H1 (cell line): ENCODE results near the gene ACAD11. TPM values are rescaled to one million over a fixed set of nuclear protein-coding genes. Genes with fewer than 3 reads are reported as not detected.

Source experiments
- CTCF ChIA-PET: fragments of 300-600 bp; sonication (Branson Sonifier 250); formaldehyde crosslinking; loops from one replicate; lab custom pipeline; 2021; ENCODE audit not compliant: partially characterized antibody; lab: Charles Lee
- POLR2A ChIA-PET: fragments of 300-600 bp; sonication (Branson Sonifier 250); formaldehyde crosslinking; loops from one replicate; lab custom pipeline; 2021; ENCODE audit warnings: inconsistent platforms; ENCODE audit not compliant: partially characterized antibody; lab: Charles Lee
- DNase-seq, 2 experiments: peaks; one replicate each; pipeline versions ENCODE4 v3.0.0 to v3.0.0-alpha.2; 2010 to 2022; ENCODE audit warnings: low spot score in 2 of 2, low read depth in 1 of 2, mixed read lengths in 1 of 2
- FAIRE-seq: peaks from 2 replicates; lab custom pipeline; 2011; peaks lifted over from hg19 to GRCh38; lab: Jason Lieb, UNC
- H2AFZ ChIP-seq: 2 replicates; pipeline ENCODE4 v1.8.1; 2012; ENCODE audit warnings: low read length, inconsistent platforms
- H2AK5ac ChIP-seq: 2 replicates; pipeline ENCODE4 v1.6.1; 2013; ENCODE audit warnings: low read depth, low read length
- H2BK120ac ChIP-seq: replicated peaks from 2 replicates; pipeline ENCODE3; 2013; ENCODE audit warnings: low read depth, low read length, inconsistent platforms
- H2BK12ac ChIP-seq: 2 replicates; pipeline ENCODE4 v1.6.1; 2013; ENCODE audit warnings: low read depth, low read length
- H2BK15ac ChIP-seq: 2 replicates; pipeline ENCODE4 v1.6.1; 2013; ENCODE audit warnings: low read length
- H2BK20ac ChIP-seq: 2 replicates; pipeline ENCODE4 v1.6.1; 2013; ENCODE audit warnings: low read length
- H2BK5ac ChIP-seq: 2 replicates; pipeline ENCODE4 v1.6.1; 2013; ENCODE audit warnings: low read depth, low read length
- H3K14ac ChIP-seq: 2 replicates; pipeline ENCODE4 v1.6.1; 2013; ENCODE audit warnings: inconsistent platforms; ENCODE audit not compliant: insufficient read length
- H3K18ac ChIP-seq: 2 replicates; pipeline ENCODE4 v1.6.1; 2013; ENCODE audit warnings: low read length; ENCODE audit errors: extremely low read depth
- H3K23ac ChIP-seq: 2 replicates; pipeline ENCODE4 v1.6.1; 2013; ENCODE audit warnings: inconsistent platforms; ENCODE audit not compliant: insufficient read length
- H3K23me2 ChIP-seq: 2 replicates; pipeline ENCODE4 v1.6.1; 2013; ENCODE audit warnings: low read depth, low read length
- H3K27ac ChIP-seq: 2 replicates; pipeline ENCODE4 v1.6.1; 2011; ENCODE audit warnings: low read depth, low read length, inconsistent platforms
- H3K27me3 ChIP-seq, 4 experiments: replicated peaks in 1 of 4; 1 replicate in 1 of 4; 2 replicates in 3 of 4; pipeline versions ENCODE4 v1.6.1 to v1.8.1; 2011 to 2013; ENCODE audit warnings: low read length in 3 of 4, mild to moderate bottlenecking in 3 of 4, inconsistent platforms in 2 of 4, mixed read lengths in 2 of 4, moderate library complexity in 1 of 4; ENCODE audit not compliant: control insufficient read depth in 3 of 4, insufficient read depth in 3 of 4; ENCODE audit errors: extremely low read depth in 1 of 4
- H3K36me3 ChIP-seq, 4 experiments: 2 replicates each; pipeline versions ENCODE4 v1.6.1 to v1.8.1; 2011 to 2013; ENCODE audit warnings: mild to moderate bottlenecking in 4 of 4, low read length in 3 of 4, moderate library complexity in 2 of 4, control low read depth in 1 of 4, inconsistent platforms in 1 of 4; ENCODE audit not compliant: insufficient read depth in 4 of 4, control insufficient read depth in 2 of 4
- H3K4ac ChIP-seq: replicated peaks from 2 replicates; pipeline ENCODE3; 2013; ENCODE audit warnings: low read length, low read depth, mixed read lengths, inconsistent platforms; ENCODE audit not compliant: insufficient read length
- H3K4me1 ChIP-seq, 4 experiments: replicated peaks in 1 of 4; 1 replicate in 1 of 4; 2 replicates in 3 of 4; pipeline versions ENCODE4 v1.6.1 to v1.8.1; 2011 to 2013; ENCODE audit warnings: low read length in 3 of 4, inconsistent platforms in 2 of 4, mixed read lengths in 1 of 4; ENCODE audit not compliant: insufficient read depth in 4 of 4, control insufficient read depth in 3 of 4
- H3K4me2 ChIP-seq, 2 experiments: 2 replicates each; pipeline versions ENCODE4 v1.6.1 to v1.8.1; 2011 to 2013; ENCODE audit warnings: low read depth in 2 of 2, low read length in 2 of 2, control low read depth in 1 of 2, inconsistent platforms in 1 of 2, mild to moderate bottlenecking in 1 of 2; ENCODE audit not compliant: insufficient read depth in 1 of 2
- H3K4me3 ChIP-seq, 4 experiments: fragments of 200-600, 300-600 bp in 1 of 4; sonication (generic), shearing (Covaris generic), sonication (Bioruptor Twin) in 1 of 4; 2 replicates each; pipeline versions ENCODE4 v1.5.1 to v1.8.1; 2011 to 2016; ENCODE audit warnings: low read length in 4 of 4, low read depth in 3 of 4, control low read depth in 2 of 4, inconsistent platforms in 2 of 4, mild to moderate bottlenecking in 2 of 4, mixed read lengths in 1 of 4, moderate library complexity in 1 of 4; ENCODE audit not compliant: insufficient read depth in 2 of 4; ENCODE audit errors: extremely low read depth in 1 of 4
- H3K56ac ChIP-seq: replicated peaks from 2 replicates; pipeline ENCODE3; 2013; ENCODE audit warnings: low read depth, mild to moderate bottlenecking, mixed read lengths, low read length, inconsistent platforms; ENCODE audit not compliant: insufficient read length
- H3K79me1 ChIP-seq: 2 replicates; pipeline ENCODE4 v1.6.1; 2013; ENCODE audit warnings: low read depth, low read length, control low read depth
- H3K79me2 ChIP-seq, 2 experiments: 2 replicates each; pipeline versions ENCODE4 v1.6.1 to v1.8.1; 2012 to 2013; ENCODE audit warnings: low read length in 2 of 2, mild to moderate bottlenecking in 2 of 2, inconsistent platforms in 1 of 2; ENCODE audit not compliant: insufficient read depth in 2 of 2, control insufficient read depth in 1 of 2
- H3K9ac ChIP-seq, 4 experiments: replicated peaks in 1 of 4; 1 replicate in 1 of 4; 2 replicates in 3 of 4; pipeline versions ENCODE4 v1.6.1 to v1.8.1; 2011 to 2013; ENCODE audit warnings: low read depth in 3 of 4, low read length in 3 of 4, control low read depth in 2 of 4, mild to moderate bottlenecking in 2 of 4, moderate library complexity in 2 of 4, inconsistent platforms in 1 of 4; ENCODE audit errors: extremely low read depth in 1 of 4
- H3K9me3 ChIP-seq, 2 experiments: 2 replicates each; pipeline versions ENCODE4 v1.6.1 to v1.8.1; 2012 to 2013; ENCODE audit warnings: mild to moderate bottlenecking in 2 of 2, moderate library complexity in 2 of 2, control low read depth in 1 of 2, inconsistent platforms in 1 of 2, low read depth in 1 of 2, low read length in 1 of 2, mixed read lengths in 1 of 2; ENCODE audit not compliant: insufficient read depth in 2 of 2
- H4K20me1 ChIP-seq, 2 experiments: replicated peaks in 1 of 2; 2 replicates each; pipeline versions ENCODE3 to v1.8.1; 2011 to 2013; ENCODE audit warnings: inconsistent platforms in 2 of 2, low read length in 2 of 2, mild to moderate bottlenecking in 1 of 2; ENCODE audit not compliant: insufficient read depth in 2 of 2, control insufficient read depth in 1 of 2
- H4K5ac ChIP-seq: 2 replicates; pipeline ENCODE4 v1.6.1; 2013; ENCODE audit warnings: low read length, low read depth, mixed read lengths, inconsistent platforms; ENCODE audit not compliant: insufficient read length
- H4K8ac ChIP-seq: 2 replicates; pipeline ENCODE4 v1.8.0; 2013; ENCODE audit warnings: mild to moderate bottlenecking, moderate library complexity, low read length, inconsistent platforms; ENCODE audit not compliant: insufficient read depth; ENCODE audit errors: extremely low read depth
- H4K91ac ChIP-seq: replicated peaks from 2 replicates; pipeline ENCODE3; 2013; ENCODE audit warnings: low read length, mixed read lengths, inconsistent platforms; ENCODE audit not compliant: insufficient read length
- CHD1 ChIP-seq: IDR thresholded peaks from 2 replicates; pipeline ENCODE4 v1.6.1; 2012; ENCODE audit warnings: low read depth, low read length, improper control_type of control experiment
- FOSL1 ChIP-seq: IDR thresholded peaks from 2 replicates; pipeline ENCODE4 v1.6.1; 2011; ENCODE audit warnings: mild to moderate bottlenecking, low read depth, low read length, moderate library complexity; ENCODE audit not compliant: insufficient read depth
- HDAC2 ChIP-seq, 2 experiments: fragments of 300-600 bp in 1 of 2; sonication (generic) in 1 of 2; IDR thresholded peaks; 2 replicates each; pipeline ENCODE4 v1.6.1; 2011 to 2012; ENCODE audit warnings: low read depth in 2 of 2, low read length in 2 of 2, mild to moderate bottlenecking in 2 of 2, moderate library complexity in 2 of 2, borderline replicate concordance in 1 of 2, inconsistent platforms in 1 of 2
- RBBP5 ChIP-seq: IDR thresholded peaks from 2 replicates; pipeline ENCODE4 v1.7.1; 2012; ENCODE audit warnings: low read depth, mild to moderate bottlenecking, inconsistent platforms, low read length, moderate library complexity, borderline replicate concordance
- SAP30 ChIP-seq: fragments of 300-600 bp; sonication (generic); IDR thresholded peaks from 2 replicates; pipeline ENCODE4 v1.7.1; 2012; ENCODE audit warnings: low read length, moderate library complexity, mild to moderate bottlenecking, inconsistent platforms; ENCODE audit not compliant: insufficient read depth, insufficient replicate concordance
- SRF ChIP-seq: IDR thresholded peaks from 2 replicates; pipeline ENCODE4 v1.6.1; 2011; ENCODE audit warnings: mild to moderate bottlenecking, low read depth, low read length, moderate library complexity
- WGBS, 2 experiments: shearing (Covaris generic) in 1 of 2; methylation state at CpG; one replicate each; pipeline versions ENCODE4 v1.1.6 to v1.1.7; 2013 to 2015; ENCODE audit warnings: low lambda C conversion rate in 2 of 2, mixed read lengths in 2 of 2, inconsistent platforms in 1 of 2, low coverage in 1 of 2, missing lambda C conversion rate in 1 of 2; ENCODE audit not compliant: insufficient replicate concordance in 2 of 2, insufficient coverage in 1 of 2, insufficient read length in 1 of 2; ENCODE audit errors: extremely low coverage in 1 of 2, missing lambda C conversion rate in 1 of 2; 5-methylcytosine and 5-hydroxymethylcytosine counted together
- polyA plus RNA-seq, 7 experiments: library from polyadenylated mRNA; depleted of rRNA in 3 of 7; stranded (reverse) in 5 of 7; unstranded in 2 of 7; fragments of >200 nt in 5 of 7; fragments of 200-250 nt in 2 of 7; gene quantifications; 1 replicate in 5 of 7; 2 replicates in 1 of 7; 4 replicates in 1 of 7; pipeline versions ENCODE4 v1.2.1 to v1.2.3, GENCODE V29; 2011 to 2013; ENCODE audit warnings: missing spikeins in 2 of 7, mixed read lengths in 2 of 7
- total RNA-seq: library from RNA; stranded (reverse); fragmentation: NEBNext Ultra II Directional; extraction: Animal tissue kit (Norgen Biotek cat#: 25700); gene quantifications from 2 replicates; pipeline ENCODE4 v1.2.1, GENCODE V29; 2021

The ACAD11 gene
- total and polyA plus RNA-seq, 2 of the 8 experiments (the other 6 are each of a cell fraction or from before 2014, with no cell fraction given): 5.5 to 11.0 TPM

DNA sequence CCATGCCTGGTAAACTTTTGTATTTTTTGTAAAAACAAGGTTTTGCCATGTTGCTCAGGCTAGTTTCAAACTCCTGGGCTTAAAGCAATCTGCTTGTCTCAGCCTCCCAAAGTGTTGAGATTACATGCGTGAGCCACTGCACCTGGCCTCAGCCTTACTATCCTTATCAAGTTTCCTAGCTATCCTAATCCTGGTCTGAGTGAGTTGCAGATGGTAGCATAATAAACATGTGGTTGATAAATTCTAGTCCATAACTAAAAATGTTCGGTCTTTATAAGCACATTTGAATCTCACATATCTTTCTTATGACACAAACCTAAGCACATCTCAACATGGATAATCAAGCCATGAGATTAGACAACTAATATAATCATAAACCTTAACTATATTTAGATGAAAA is 44.1 kb upstream of the ACAD11 start:
- H3K4ac ChIP-seq: no peak overlapping the region
- H3K4me1 ChIP-seq: no peaks in the 10 kb centered on the region
- H3K79me1 ChIP-seq: no peaks in the 10 kb centered on the region
- H3K79me2 ChIP-seq: no peaks in the 10 kb centered on the region
- CTCF ChIA-PET: no interaction called here
- peaks cover 2 to 38% (median 22%) of the 10 kb centered on the region in 4 experiments; a peak in 6 of 8 replicates for H3K36me3 ChIP-seq
- no peak overlapping the region for H4K8ac ChIP-seq
- H3K9me3 ChIP-seq: no peaks in the 10 kb centered on the region
- H3K23me2 ChIP-seq: no peaks in the 10 kb centered on the region; the same call in 1 of the 2 replicates
- H3K4me3 ChIP-seq: no peak overlapping the region
- no peak overlapping the region for H2BK12ac ChIP-seq
- WGBS, 2 experiments: 96% methylated on average over 2 of the region's 2 CpGs; no CpG with 5 or more reads in 1 of the 2 experiments
- no peak overlapping the region for H2BK120ac ChIP-seq
- H2BK15ac ChIP-seq: no peak overlapping the region
- DNase-seq: no peak
- H3K9ac ChIP-seq: no peak overlapping the region
- H3K27ac ChIP-seq: no peak overlapping the region
- H4K20me1 ChIP-seq: no peaks in the 10 kb centered on the region
- H2BK20ac ChIP-seq: no peak overlapping the region
- H3K4me2 ChIP-seq: no peak overlapping the region
- H3K56ac ChIP-seq: no peak overlapping the region
- POLR2A ChIA-PET: no interaction called here
- H3K27me3 ChIP-seq: no peaks in the 10 kb centered on the region
- no peak overlapping the region for H4K91ac ChIP-seq
- H2AFZ ChIP-seq: no peak overlapping the region
- no peak overlapping the region for H3K23ac ChIP-seq
- H3K18ac ChIP-seq: no peak overlapping the region
- H2BK5ac ChIP-seq: no peak overlapping the region
- H4K5ac ChIP-seq: no peak overlapping the region
- no peak for FAIRE-seq
- H3K14ac ChIP-seq: no peak overlapping the region
- no peak overlapping the region for H2AK5ac ChIP-seq
- TF ChIP-seq CHD1: no peak
- no peak for TF ChIP-seq RBBP5
- no peak for TF ChIP-seq SRF
- no peak for TF ChIP-seq FOSL1
- TF ChIP-seq HDAC2 (IDR thresholded peaks at IDR 0.05; ENCODE audit: borderline replicate concordance in 1 of 2, low read depth in 2 of 2, low read length in 2 of 2): no peak
- TF ChIP-seq SAP30: no peak
